GM12874 (cell line): ENCODE data around the gene LAMP1.
A peak's percentile ranks its signal among the peaks of the same experiment; 100 is the strongest.

ENCODE experiments used
- CTCF ChIP-seq: IDR thresholded peaks from 2 replicates; pipeline ENCODE4 v1.5.1; 2011; ENCODE audit warnings: low read depth, mild to moderate bottlenecking, control low read depth, low read length, moderate library complexity; ENCODE audit not compliant: insufficient read depth

The LAMP1 gene

GRCh38 chr13:113273321-113273720 lies 23.7 kb upstream of the LAMP1 start:
- no peak for TF ChIP-seq CTCF

DNA sequence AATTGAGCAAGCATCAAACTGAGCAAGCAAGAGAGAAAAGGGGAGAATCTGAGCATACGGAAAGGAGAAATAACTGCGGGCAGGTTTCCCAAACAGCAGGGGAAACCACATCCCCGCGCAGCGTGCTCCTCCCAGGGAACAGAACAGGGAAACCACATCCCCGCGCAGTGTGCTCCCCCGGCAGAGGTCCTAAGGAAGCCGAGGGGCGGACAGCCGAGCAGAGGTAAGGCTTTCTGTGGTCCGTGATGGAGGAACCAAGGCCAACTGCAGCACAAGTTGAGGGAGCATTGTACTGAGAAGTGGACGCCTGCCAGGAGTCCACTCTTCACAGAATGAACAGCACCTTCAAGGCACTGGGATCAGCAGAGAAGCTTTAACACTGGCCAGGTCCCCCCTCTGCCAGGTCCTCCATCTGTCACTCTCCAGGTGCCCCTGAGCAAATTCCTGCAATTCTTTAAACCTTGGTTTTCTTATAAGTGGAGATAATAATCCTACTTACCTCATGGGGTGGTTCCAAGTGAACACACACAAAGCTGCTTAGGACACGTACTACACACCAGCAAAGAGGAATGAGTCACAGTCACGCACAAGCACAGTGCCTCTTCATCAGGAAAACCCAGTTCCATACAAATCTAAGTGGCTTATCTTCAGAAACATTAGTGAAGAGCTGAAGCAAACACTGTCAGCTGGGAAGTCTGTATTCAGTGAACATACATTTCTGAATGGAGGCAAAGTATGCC lies 23.0 kb upstream of the LAMP1 start:
- TF ChIP-seq CTCF: no peak

DNA sequence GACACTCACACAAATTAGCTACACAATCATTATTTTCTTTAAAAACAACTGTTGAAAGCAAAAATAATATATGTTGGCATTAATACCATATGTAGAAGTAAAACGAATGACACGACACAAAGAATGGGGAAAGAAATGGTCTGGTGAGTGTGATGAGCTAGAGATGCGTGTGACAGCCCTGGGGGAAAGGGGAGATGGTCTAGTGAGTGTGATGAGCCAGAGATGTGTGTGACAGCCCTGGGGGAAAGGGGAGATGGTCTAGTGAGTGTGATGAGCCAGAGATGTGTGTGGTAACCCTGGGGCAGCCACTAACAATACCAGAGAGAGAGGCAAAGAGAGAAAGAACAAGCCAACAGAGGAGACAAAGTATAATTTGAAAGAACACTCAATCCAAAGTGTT lies 22.3 kb upstream of the LAMP1 start:
- TF ChIP-seq CTCF: no peak

- TF ChIP-seq CTCF: peak; percentile 45; the same call in 1 of the 2 replicates
Measured at GRCh38 chr13:113275387-113275786, 21.7 kb upstream of the LAMP1 start.

DNA sequence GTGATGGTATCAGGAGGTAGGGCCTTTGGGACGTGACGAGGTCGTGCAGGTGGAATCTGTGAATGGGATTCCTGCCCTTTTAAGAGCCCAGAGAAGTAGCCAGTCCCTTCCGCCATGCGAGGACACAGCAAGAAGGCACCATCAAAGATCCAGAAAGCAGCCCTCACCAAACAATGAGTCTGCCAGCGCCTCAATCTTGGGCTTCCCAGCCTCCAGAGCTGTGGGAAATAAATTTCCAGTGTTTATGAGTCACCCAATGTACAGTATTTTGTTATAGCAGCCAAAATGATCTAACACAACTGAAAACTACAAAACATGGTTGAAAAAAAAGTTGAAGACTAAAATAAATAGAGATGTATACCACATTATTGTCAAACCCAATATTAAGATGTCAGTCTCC lies 16.9 kb upstream of the LAMP1 start:
- TF ChIP-seq CTCF: no peak

DNA sequence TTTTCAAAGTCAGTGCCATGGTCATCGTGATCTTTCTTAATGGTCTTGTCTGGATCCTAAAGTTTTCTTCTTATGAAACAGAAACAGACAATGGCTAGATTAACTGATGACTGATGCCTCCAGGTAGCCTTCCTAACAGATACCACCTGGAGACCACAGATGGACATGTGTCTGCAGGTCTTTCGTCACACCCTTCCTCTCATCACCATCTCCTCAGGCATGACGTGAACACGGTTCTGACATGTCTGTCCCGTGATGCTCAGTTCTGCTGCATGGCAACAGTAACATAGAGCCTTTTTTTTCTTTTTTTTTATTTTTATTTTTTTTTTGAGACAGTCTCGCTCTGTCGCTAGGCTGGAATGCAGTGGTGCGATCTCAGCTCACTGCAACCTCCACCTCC lies 13.1 kb upstream of the LAMP1 start:
- TF ChIP-seq CTCF: no peak

GRCh38 chr13:113288880-113289279 lies 8.2 kb upstream of the LAMP1 start:
- no peak for TF ChIP-seq CTCF
